A549 treated with AZD9567 at 1 μM for 4 hours (cell line): ENCODE measurements around the gene ACP2. TPM values are rescaled to one million over a fixed set of nuclear protein-coding genes. Genes with fewer than 3 reads are reported as not detected.

Experiments used
- total RNA-seq: library from RNA; stranded (reverse); fragments of 200-300 nt; extraction: Qiagen RNA extraction; gene quantifications from 5 replicates; pipeline ENCODE4 v1.2.3, GENCODE V29; 2022; ENCODE audit not compliant: insufficient read depth

Gene ACP2
- total RNA-seq, result 22.3 to 23.0 TPM (median 22.9 TPM) in 5 replicates

GRCh38 chr11:47248664-47249377 is at the start of gene ACP2:
Gene ACP2 (minus strand): TSS chr11:47248814. CDS start chr11:47248789, 25 bp downstream.

GRCh38 chr11:47269829-47270305 is 21.3 kb upstream of the ACP2 start, which contains the start of gene MADD:
Gene MADD (plus strand): TSS chr11:47270133.

GRCh38 chr11:47257517-47258316 is 9.1 kb upstream of the ACP2 start, which contains the start of gene NR1H3:
Gene NR1H3 (plus strand): TSS chr11:47257996. CDS start chr11:47259217, 1,221 bp downstream.

Other genes starting within 250 kb of the ACP2 start
- gene ARFGAP2, start 71.9 kb downstream of the ACP2 start, total RNA-seq, result 27.8 to 42.9 TPM (median 29.6 TPM) in 5 replicates
- 17.6 to 27.9 TPM (median 24.1 TPM) in 5 replicates for gene PACSIN3, start 62.4 kb downstream of the ACP2 start, total RNA-seq
- gene DDB2, start 33.8 kb downstream of the ACP2 start, total RNA-seq, result 73.7 to 86.2 TPM (median 76.6 TPM) in 5 replicates
- 6.5 to 12.5 TPM (median 11.3 TPM) in 5 replicates for gene NR1H3, start 9.2 kb upstream of the ACP2 start, total RNA-seq
- gene MADD, start 21.3 kb upstream of the ACP2 start, total RNA-seq, result 19.1 to 23.8 TPM (median 22.4 TPM) in 5 replicates
- 0.05 to 0.09 TPM (median 0.05 TPM) in 4 of 5 replicates, not detected in the other for gene MYBPC3, start 103.9 kb upstream of the ACP2 start, total RNA-seq
- 0.09 to 0.13 TPM (median 0.11 TPM) in 3 of 5 replicates, not detected in the others for gene SPI1, start 129.7 kb upstream of the ACP2 start, total RNA-seq
- 41.7 to 59.2 TPM (median 54.4 TPM) in 5 replicates for gene SLC39A13, start 159.8 kb upstream of the ACP2 start, total RNA-seq
- 178 to 312 TPM (median 192 TPM) in 5 replicates for gene PSMC3, start 177.6 kb upstream of the ACP2 start, total RNA-seq
- 0.11 to 0.45 TPM (median 0.26 TPM) in 4 of 5 replicates, not detected in the other for gene RAPSN, start 200.3 kb upstream of the ACP2 start, total RNA-seq